NCI-H1694 treated with DMSO at 0.1 percent for 48 hours (cell line): ENCODE data around the gene FAM78A.
"Not testable (repeated sequence)": the region's sequence is repeated elsewhere in the genome, so short reads cannot be mapped to it uniquely, and the experiment has no call there.

Source experiments
- DNase-seq: peaks from one replicate; lab custom pipeline; 2025; lab: John Stamatoyannopoulos, UW

The FAM78A gene

DNA sequence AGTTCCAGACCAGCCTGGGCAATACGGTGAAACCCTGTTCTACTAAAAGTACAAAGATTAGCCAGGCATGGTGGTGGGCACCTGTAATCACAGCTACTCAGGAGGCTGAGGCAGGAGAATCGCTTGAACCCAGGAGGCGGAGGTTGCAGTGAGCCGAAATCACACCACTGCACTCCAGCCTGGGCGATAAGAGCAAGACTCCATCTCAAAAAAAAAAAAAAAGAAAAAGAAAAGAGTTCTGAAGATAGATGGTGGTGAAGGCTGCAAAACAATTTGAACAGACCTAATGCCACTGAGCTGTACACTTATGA lies 13.3 kb downstream of the FAM78A start:
- DNase-seq = not testable (repeated sequence)

DNA sequence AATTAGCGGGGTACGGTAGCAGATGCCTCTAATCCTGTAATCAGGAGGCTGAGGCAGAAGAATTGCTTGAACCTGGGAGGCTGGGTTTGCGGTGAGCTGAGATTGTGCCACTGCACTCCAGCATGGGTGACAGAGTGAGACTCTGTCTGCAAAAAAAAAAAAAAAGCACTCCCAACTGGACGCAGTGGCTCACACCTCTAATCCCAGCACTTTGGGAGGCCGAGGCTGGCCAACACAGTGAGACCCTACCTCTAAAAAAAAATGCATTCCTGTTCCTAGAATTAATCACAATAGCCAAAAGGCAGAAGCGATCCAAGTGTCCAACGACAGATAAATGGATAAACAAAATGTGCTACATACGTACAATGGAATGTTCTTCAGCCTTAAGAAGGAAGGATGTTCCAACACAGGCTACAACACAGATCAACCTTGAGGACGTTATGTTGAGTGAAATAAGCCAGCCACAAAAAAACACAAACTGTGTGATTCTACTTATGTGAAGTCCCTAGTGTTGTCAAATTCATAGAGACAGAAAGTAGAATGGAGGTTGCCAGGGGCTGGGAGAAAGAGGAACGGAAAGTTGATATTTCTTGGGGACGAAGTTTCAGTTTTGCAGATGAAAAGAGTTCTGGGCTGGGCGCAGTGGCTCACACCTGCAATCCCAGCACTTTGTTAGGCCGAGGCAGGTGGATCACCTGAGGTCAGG lies 13.8 kb downstream of the FAM78A start:
- DNase-seq = no peak

DNA sequence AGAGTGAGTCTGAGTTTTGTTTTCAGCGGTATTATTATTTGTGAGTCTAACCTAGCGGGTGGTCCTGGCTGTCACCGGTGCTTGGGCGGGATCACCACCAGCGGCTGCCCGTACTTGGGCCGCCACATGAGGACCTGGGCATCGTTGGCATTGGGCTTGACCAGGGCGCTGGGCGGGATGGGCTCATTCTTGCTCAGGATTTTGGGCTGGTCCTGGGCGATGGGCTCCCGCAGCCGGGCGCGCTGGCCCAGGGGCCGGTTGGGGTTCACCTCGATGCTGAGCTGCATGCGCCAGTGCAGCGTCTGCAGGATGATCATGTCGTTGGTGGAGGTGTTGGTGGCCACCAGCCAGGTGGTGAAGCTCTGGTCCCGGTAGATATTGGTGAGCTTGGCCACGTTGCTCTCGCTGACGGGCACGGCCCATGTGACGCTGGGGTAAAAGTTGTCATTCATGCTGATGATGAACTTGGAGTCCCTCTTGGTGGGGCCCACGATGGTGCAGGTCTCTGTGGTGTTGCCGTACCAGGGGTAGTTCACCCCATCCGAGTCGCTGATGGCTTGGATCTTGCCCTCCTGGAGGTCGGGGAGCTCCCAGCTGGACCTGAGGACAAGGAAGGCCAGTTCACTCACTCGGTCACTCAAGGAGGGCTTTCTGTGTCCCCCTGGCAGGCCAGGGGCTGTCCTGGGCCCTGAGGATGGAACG lies 15.4 kb downstream of the FAM78A start:
- no peak for DNase-seq

DNA sequence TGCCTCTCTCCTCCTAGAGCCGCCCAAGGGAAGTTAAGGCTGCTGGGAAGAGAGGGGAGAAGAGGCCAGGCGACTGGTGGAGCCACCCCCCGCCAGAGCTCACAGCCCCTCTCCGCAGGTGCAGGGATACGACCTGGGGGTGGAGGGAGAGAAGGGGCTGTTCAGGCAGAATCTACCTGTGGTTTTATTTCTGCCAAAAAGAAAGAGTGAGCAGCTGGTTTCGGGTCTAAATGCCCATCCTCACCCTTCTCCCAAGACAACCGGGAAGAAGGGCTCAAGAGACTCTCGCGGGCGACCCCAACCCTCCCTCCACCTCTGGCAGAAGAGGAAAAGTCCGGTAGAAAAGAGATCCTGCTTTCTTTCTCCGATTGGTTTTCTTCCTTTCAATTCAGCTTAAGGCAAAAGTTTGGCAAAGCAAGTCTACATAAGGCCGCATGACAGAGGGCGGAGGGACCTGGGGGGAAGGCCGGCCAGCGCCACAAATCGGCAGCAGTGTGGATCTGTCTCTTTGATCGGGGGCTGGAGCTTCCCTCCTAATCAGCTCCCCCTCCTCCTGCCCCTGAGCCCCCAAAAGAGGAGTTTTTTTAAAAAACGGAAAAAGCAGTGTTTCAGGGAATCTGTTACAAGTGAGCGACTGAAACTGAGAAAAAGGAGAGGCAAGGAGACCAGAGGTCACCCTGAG lies 16.3 kb downstream of the FAM78A start:
- no peak for DNase-seq

DNA sequence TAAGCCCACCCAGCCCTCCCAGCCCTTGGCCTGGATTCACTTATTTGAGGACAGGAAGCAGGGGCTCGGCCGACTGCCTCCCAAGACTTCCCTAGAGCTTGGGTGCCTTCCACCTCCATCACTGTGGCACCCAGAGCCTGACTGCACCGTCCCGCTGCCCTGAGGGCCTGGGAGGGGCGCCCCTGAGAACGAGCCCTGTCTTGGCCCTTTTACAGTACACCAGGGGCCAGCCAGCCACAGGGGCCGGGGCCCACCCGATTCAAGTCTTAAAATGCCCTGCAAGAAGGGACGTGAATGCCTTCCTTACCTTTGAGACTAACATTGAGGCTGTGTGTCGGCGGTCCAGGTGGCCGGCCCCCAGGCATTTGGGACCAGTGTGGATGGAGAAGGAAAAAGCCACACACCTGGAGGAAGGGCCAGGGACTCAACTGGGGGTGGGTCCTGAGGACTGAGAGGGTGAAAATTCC lies 16.8 kb downstream of the FAM78A start:
- no peak for DNase-seq

DNA sequence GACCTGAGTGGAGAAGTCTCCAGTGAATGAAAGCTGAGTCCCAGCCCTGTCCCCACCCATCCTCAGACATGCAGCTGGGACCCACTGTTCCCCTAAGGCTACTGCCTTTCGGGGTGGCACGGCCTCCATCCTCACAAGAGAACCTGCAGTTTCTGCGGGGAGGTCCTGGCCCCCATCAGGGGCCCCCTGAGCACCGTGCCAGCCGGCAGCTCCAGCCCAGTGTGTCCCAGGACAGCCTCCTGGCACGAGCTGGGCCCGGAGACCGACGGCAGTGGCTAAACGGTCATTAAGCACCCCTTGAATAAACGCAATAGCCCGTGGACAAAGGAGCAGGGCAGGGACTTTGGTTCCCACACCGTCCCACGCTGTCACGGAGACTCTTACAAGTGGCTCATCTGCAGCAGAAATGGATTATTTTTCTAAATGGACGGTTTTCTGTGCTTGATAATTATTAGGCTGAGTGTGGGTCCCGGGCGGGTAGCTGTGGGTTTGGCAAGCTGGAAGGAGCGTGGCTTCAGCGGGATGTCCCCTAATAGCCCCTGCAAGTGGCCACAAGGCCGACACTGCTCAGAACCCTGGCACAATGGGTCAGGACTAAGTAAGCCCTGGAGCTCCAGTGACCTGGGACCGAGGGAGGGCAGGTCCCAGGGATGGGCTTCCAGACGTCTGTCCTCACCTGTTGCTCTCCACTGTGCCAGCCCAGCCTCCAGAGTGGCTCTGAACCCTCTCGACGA lies 17.4 kb downstream of the FAM78A start:
- DNase-seq = no peak

DNA sequence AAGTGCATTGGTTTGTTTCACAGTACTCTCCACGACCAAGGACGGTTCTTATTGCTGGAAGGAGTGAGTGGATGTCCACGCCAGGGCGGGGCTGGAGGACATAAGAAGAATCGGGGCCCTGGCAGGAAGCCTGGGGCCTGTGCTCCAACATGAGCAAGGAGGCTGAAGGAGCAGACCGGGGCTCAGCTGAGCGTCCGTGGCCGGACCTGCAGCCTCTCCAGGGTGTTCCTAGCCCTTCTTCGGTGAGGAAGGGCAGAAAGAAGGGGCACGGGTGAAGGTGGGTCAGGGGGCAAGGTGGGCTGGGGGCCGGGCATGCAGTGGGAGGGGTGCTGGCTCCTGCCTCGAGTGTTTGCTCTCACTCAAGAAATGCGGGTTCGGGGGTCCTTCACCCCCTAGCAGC lies 18.1 kb downstream of the FAM78A start:
- no peak for DNase-seq

DNA sequence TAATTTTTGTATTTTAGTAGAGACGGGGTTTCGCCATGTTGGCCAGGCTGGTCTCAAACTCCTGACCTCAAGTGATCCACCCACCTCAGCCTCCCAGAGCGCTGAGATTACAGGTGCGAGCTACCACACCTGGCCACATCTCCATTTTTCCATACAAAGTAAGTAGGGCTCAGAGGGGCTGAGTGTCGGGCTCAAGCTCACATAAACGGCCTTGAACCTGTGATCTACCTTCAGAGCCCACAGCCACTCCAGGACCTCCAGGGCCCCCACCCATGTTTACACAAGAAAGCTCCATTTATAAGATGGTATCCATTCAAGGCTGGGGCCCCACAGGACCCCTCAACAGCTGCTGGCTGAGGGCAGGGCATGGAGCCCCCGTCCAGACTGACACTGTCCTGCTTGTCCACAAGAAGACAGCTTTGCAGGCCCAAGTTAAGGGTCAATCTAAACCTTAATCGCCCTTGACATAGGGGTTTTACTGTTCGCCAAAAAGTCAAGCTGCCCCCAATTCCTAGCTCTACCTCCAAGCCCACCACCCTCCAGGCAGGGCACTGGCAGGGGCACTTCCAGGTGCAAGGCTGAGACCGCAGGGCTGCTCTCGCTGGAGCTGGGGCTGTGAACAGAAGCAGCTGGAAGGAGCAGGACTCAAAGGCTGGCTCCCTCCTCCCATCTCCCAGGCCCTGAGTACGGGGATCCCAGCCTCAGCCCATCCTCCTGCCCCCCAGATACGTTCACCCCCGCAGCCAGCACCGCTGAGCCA lies 18.9 kb downstream of the FAM78A start:
- no peak for DNase-seq

DNA sequence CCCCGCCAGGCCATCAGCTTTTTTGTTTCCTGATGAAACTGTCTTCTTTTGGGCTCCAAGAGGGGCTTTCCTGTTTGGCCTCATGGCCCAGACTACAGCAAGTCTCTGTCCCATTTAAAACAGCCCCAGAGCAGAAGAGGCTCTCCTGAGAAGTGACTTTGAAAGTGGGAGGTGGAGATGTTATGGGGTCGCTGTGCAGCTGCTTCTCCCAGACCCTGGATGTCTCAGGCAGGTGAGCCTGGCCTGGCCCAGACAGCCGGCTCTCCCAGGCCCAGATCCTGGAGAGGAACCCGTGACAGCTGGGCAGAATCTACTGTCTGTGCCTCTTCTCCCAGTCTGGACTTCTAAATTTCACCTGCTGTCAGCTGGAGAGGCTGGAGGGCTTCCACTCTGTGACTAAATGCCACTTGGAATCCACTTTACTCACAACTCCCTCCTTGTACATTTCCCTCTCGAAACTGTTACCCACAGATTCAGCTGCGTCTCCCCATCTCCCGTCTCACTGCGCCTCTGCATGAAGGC lies 20.6 kb downstream of the FAM78A start:
- no peak for DNase-seq

DNA sequence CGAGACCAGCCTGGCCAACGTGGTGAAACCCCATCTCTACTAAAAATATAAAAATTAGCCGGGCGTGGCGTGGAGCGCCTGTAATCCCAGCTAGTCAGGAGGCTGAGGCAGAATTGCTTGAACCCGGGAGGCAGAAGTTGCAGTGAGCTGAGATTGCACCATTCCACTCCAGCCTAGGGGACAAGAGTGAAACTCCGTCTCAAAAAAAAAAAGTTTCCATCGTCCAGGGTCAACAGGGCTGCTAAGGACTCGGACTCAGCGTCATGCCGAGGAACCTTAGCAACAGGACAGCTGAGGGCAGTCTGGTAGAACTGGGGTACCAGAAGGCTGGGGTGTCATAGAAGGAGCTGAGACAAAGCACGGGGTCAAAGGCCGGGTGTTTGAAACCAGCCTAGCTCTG lies 21.7 kb downstream of the FAM78A start:
- DNase-seq = no peak

DNA sequence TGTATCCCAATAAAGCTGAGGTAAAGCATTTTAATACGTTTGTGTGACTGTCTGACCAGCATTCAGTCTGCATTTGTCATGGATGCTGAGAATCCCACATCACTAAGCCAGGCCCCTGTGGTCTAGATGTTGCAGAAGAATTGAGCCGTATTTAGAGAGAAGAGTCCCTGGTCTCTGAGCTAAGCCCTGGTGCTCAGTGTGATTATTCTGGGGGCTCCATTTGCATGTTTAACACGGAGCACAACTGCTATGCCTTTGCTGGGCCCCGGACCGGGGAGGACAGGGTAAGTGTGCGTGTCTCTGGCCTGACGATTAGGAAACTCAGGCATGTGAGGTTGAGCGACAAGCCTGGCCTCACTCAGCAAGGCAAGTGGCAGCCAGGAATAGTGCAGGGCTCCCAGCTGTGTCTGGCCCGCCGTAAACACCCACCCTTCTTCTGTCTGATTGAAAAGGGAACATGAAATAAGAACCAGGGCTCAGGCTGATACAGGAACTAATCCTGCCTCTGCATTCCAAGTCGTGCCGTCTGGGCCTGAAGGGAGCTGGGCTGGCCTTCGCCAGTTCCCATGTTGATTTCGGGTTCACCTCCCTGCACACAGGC lies 22.3 kb downstream of the FAM78A start:
- DNase-seq = no peak

DNA sequence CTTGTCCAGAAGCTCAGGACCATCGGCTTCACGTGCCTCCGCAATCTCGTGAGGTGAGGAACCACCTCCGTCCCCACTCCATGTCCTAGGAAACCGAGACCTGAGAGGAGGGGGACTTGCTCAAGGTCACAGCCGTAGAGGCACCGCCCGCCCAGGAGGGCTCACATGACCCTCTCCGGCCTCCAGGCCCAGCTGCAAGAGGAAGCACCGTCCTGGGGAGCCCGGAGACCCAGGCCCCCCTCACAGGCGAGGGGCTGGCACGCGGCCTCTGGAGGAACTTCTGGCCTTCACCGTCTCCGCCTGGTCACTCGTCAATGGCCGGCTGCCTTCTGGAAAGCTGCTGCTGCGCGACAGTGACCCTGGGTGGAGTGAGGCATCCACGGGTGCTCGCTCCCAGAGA lies 24.2 kb downstream of the FAM78A start:
- DNase-seq = no peak

DNA sequence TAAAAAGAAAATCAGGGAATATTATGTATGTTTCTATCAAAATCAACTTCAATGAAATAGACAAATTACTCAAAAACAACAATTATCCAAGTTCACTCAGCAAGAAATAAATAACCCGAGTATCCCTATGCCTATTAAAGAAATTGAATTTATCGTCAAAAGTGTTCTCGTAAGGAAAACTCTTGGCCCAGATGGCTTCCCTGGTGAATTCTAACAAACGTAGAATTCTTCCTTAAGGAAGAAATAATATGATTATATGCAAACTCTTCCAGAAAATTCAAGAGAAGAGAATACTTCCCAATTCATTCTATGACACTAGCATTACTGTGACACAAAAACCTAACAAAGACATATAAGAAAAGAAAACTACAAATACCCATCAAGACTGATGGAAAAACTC lies 29.7 kb downstream of the FAM78A start:
- DNase-seq = no peak

DNA sequence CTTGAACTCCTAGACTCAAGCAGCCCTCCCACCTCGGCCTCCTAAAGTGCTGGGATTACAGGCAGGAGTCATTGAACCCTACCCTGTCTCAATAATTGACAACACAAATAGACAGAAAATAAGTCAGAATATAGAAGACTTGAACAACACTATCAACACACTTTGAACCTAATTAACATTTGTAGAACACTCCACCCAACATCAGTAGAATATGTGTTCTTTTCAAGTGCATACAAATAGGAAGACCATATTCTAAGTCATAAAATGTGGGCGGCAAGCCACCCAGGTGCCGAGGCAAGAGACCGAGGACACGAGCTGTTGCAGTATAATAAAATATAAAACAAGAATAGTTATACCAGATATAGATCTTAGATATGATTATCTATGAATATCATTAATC lies 32.0 kb downstream of the FAM78A start:
- not testable (repeated sequence) for DNase-seq

DNA sequence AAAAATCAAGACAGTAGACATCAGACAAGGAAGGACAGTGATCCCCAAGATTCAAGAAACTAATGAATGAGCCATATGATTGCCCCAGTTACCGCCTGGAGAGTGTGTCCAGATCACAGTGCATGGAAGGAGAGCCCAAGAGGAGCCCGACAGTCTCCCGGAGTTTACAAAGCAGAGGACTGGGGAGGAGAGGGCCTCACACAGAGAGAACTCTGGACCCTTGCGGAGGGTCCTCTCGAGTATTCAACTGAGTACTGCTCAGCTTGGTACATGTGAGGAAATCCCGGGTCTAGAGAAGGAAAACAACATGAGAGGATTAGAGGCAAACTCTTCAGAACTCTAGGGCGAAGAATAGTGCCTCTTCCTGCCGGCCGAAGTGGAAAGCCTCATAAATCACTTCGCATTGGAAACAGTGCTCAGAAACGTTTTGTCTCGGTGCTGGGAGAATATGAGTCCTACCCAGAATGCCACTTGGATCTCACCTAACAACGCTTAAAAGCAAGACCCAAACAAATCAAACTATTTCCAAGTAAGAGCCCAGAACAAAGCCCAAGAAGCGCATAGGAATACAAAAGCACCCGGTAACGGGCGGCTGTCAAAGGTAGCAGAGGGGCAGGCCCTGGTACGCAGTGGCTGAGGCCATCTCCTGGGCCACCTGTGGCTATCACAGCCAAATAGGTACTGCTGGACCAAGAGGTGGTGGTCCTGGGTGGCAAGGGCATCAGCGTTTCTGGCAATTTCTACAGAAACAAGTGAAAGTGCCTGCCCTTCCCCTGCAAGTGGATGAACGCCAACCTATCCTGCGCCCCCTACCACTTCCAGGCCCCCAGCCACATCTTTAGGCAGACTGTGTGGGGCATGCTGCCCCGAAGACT lies 36.0 kb downstream of the FAM78A start:
- DNase-seq = no peak

DNA sequence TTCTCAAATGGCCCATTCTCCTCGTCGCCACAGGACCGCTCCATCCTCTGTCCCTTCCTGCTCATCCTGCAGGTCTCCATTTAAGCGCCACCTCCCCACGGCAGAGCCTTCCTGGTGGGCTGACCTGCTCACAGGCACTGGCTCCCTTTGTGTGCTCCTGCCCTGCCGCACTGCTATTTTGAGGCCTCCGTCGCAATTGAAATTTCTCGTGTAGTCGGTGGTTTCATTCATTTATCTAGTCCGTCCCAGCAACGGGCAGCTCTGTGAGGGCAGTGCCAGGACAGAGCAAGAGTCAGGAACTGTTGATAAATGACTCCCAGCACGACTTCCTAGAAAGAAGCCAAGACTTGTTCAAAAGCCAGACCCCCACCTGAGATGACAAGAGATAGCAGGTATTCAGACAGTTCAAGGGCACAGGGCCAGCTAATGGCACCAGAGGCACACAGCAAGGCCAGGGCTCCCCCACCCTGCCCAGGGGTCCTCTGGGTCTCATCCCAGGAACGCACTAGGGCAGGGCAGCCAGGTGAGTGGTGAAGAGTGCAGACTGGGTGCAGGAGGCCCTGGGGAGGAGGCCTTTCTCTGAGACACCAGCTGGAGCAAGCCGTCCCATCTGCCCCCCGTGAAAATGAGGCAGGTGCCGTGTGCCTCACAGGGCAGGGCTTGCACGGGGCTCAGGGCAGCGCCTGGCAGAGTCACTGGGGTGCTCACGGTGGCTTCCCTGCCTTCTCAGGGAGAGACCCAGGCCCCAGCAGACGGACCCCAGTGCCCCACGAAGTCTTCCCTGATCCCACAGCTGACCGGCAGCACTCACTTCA lies 36.9 kb downstream of the FAM78A start:
- no peak for DNase-seq

DNA sequence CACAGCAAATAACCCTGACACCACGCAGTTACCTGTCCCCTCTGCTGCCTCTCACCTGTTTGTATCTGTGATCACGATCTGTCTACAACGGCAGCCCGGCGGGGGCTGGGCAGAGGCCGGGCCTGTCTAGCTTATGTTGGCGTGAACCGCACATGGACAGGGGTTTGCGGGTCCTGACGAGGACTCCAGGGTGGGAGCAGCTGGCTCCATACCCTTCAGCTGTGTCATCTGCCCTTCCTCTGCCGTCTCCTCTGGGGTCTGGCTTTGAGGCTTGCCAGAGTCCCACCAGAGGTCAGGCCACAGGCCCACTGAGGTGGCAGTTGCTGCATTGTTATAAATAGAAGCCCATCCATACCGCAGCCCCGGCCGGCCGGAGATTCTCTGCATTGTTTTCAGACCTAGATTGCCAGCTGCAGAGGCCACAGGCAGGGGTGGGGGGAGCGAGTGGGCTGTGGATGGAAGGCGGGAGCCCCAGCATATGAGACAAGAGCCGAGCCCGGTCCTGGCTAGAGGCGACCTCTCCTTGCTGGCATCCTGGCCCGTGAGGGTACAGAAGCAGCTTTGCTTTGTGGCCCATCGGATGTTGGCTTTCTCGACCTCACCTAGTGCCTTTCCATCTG lies 37.8 kb downstream of the FAM78A start:
- no peak for DNase-seq

DNA sequence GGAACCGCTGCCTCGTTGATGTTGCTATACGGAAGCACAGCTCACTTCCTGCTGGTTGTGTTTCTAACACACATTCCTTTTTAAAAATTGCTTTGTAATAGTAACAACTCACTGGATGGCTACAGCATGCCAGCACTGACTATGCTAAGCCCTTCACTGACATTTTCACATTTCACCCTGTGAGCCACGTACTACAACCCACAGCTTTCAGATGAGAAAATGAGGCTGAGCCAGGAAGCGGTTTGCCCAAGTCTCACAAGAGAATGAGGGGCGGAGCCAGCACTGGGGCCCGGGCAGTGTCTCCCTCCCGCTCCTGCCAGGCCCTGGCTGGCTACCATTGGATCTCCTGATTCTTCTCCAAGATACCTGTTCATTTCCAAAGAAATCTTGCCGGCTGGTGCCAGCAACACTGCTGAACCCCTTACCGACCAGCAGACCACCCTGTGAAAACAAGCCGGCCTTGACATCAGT lies 38.3 kb downstream of the FAM78A start:
- no peak for DNase-seq

DNA sequence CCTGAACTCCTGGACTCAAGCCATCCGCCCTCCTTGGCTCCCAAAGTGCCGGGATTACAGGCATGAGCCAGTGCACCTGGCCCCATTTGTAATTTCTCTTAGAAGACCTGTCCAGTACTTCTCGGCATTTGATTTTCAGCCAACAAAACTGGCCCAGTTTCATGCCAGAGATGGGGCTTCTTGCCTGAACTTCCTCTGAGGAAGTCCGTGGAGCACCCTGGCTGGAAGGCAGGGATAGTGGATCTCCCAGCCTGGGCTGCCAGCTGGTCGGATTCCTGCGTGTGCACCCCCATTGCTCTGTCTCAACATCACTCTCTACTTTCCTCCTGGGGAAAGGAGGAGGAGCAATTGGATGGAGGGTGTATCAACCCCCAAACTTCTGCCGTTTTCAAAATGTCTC lies 39.0 kb downstream of the FAM78A start:
- no peak for DNase-seq
